HepG2 (cell line): ENCODE data around the gene TJAP1.

Experiments
- MAFK ChIP-seq, 2 experiments: IDR thresholded peaks in 1 of 2; conservative IDR thresholded peaks in 1 of 2; 2 replicates each; pipeline ENCODE4 v1.6.1; 2011; ENCODE audit warnings: improper control_type of control experiment in 2 of 2, low read length in 2 of 2
- TAF1 ChIP-seq: sonication (generic); formaldehyde crosslinking; IDR thresholded peaks from 2 replicates; pipeline ENCODE4 v1.4.0; 2020; ENCODE audit warnings: missing genetic modification reagents
- ZFP1 ChIP-seq: IDR thresholded peaks from 2 replicates; pipeline ENCODE4 v1.6.1; 2016
- ZNF296 ChIP-seq: sonication (generic); formaldehyde crosslinking; conservative IDR thresholded peaks from 2 replicates; pipeline ENCODE4 v1.5.0; 2020; ENCODE audit warnings: mild to moderate bottlenecking, missing genetic modification reagents
- TF ChIP-seq, protein P1 (sequence below): sonication (generic); formaldehyde crosslinking; IDR thresholded peaks from 2 replicates; pipeline ENCODE4 v1.5.0; 2020; ENCODE audit warnings: missing genetic modification reagents
- TF ChIP-seq, protein P2 (sequence below): sonication (generic); formaldehyde crosslinking; IDR thresholded peaks from 2 replicates; pipeline ENCODE4 v1.4.0; 2020; ENCODE audit warnings: missing genetic modification reagents, mild to moderate bottlenecking, borderline replicate concordance

DNA sequence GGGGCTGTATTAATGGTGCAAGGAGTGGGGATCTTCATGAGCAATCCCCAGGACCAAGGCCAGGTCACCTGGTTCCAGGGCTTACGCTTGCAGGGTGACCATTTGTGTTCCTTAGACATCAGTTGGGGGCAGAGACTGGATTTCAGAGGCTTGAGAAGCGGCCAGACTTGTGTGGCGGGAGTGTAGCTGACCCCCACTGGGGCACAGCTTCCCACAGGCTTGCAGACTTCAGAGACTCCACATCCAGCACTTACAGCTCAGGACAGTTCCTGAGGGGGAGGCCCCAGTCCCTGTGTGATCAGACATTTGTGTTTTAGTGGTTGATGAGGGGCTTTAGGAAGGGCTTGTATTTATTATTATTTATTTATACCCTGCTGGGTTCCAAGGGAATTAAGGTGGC lies 15.3 kb downstream of the TJAP1 start:
- TF ChIP-seq TAF1 (no peak), ZNF296 (CRISPR knock-in tag) (no peak), ZFP1 (CRISPR knock-in tag) (no peak), MAFK (conservative IDR thresholded peaks at IDR 0.05 in 1 of 2, IDR thresholded peaks at IDR 0.05 in 1 of 2; ENCODE audit: low read length in 2 of 2) (no peak)
- TF ChIP-seq, protein P1, sequence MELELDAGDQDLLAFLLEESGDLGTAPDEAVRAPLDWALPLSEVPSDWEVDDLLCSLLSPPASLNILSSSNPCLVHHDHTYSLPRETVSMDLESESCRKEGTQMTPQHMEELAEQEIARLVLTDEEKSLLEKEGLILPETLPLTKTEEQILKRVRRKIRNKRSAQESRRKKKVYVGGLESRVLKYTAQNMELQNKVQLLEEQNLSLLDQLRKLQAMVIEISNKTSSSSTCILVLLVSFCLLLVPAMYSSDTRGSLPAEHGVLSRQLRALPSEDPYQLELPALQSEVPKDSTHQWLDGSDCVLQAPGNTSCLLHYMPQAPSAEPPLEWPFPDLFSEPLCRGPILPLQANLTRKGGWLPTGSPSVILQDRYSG (CRISPR knock-in tag), result no peak
- TF ChIP-seq, protein P2, sequence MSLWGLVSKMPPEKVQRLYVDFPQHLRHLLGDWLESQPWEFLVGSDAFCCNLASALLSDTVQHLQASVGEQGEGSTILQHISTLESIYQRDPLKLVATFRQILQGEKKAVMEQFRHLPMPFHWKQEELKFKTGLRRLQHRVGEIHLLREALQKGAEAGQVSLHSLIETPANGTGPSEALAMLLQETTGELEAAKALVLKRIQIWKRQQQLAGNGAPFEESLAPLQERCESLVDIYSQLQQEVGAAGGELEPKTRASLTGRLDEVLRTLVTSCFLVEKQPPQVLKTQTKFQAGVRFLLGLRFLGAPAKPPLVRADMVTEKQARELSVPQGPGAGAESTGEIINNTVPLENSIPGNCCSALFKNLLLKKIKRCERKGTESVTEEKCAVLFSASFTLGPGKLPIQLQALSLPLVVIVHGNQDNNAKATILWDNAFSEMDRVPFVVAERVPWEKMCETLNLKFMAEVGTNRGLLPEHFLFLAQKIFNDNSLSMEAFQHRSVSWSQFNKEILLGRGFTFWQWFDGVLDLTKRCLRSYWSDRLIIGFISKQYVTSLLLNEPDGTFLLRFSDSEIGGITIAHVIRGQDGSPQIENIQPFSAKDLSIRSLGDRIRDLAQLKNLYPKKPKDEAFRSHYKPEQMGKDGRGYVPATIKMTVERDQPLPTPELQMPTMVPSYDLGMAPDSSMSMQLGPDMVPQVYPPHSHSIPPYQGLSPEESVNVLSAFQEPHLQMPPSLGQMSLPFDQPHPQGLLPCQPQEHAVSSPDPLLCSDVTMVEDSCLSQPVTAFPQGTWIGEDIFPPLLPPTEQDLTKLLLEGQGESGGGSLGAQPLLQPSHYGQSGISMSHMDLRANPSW (CRISPR knock-in tag), result no peak
